H1 (cell line): ENCODE results near the gene TMEM164. TPM values are rescaled to one million over a fixed set of nuclear protein-coding genes. Genes with fewer than 3 reads are reported as not detected.

Experiments
- ASH2L ChIP-seq: fragments of 200-600, 300-600 bp; sonication (generic); IDR thresholded peaks from one replicate; pipeline ENCODE4 v1.7.1; 2017; ENCODE audit warnings: low read length
- BRCA1 ChIP-seq: IDR thresholded peaks from 2 replicates; pipeline ENCODE4 v1.6.1; 2012; ENCODE audit warnings: low read depth, low read length, improper control_type of control experiment
- EGR1 ChIP-seq: IDR thresholded peaks from 2 replicates; pipeline ENCODE4 v1.6.1; 2011; ENCODE audit warnings: low read depth, low read length, borderline replicate concordance
- GTF2F1 ChIP-seq: IDR thresholded peaks from 2 replicates; pipeline ENCODE4 v1.6.1; 2012; ENCODE audit warnings: low read depth, low read length, improper control_type of control experiment, borderline replicate concordance
- HDAC2 ChIP-seq, 2 experiments: fragments of 300-600 bp in 1 of 2; sonication (generic) in 1 of 2; IDR thresholded peaks; 2 replicates each; pipeline ENCODE4 v1.6.1; 2011 to 2012; ENCODE audit warnings: low read depth in 2 of 2, low read length in 2 of 2, mild to moderate bottlenecking in 2 of 2, moderate library complexity in 2 of 2, borderline replicate concordance in 1 of 2, inconsistent platforms in 1 of 2
- POU5F1 ChIP-seq: IDR thresholded peaks from 2 replicates; pipeline ENCODE4 v1.6.1; 2011; ENCODE audit warnings: low read depth, mild to moderate bottlenecking, low read length, moderate library complexity
- RBBP5 ChIP-seq: IDR thresholded peaks from 2 replicates; pipeline ENCODE4 v1.7.1; 2012; ENCODE audit warnings: low read depth, mild to moderate bottlenecking, inconsistent platforms, low read length, moderate library complexity, borderline replicate concordance
- polyA plus RNA-seq, 7 experiments: library from polyadenylated mRNA; depleted of rRNA in 3 of 7; stranded (reverse) in 5 of 7; unstranded in 2 of 7; fragments of >200 nt in 5 of 7; fragments of 200-250 nt in 2 of 7; gene quantifications; 1 replicate in 5 of 7; 2 replicates in 1 of 7; 4 replicates in 1 of 7; pipeline versions ENCODE4 v1.2.1 to v1.2.3, GENCODE V29; 2011 to 2013; ENCODE audit warnings: missing spikeins in 2 of 7, mixed read lengths in 2 of 7
- total RNA-seq: library from RNA; stranded (reverse); fragmentation: NEBNext Ultra II Directional; extraction: Animal tissue kit (Norgen Biotek cat#: 25700); gene quantifications from 2 replicates; pipeline ENCODE4 v1.2.1, GENCODE V29; 2021
- TF ChIP-seq, protein P1 (sequence below): fragments of 300-600 bp; sonication (generic); IDR thresholded peaks from 2 replicates; pipeline ENCODE4 v1.7.1; 2012; ENCODE audit warnings: low read length, moderate library complexity, mild to moderate bottlenecking, inconsistent platforms; ENCODE audit not compliant: insufficient replicate concordance
- TF ChIP-seq, protein P2 (sequence below): IDR thresholded peaks from 2 replicates; pipeline ENCODE4 v1.6.1; 2012; ENCODE audit warnings: inconsistent platforms

The TMEM164 gene
- total and polyA plus RNA-seq, 2 of the 8 experiments (the other 6 are each of a cell fraction or from before 2014, with no cell fraction given): 7.3 to 14.8 TPM

DNA sequence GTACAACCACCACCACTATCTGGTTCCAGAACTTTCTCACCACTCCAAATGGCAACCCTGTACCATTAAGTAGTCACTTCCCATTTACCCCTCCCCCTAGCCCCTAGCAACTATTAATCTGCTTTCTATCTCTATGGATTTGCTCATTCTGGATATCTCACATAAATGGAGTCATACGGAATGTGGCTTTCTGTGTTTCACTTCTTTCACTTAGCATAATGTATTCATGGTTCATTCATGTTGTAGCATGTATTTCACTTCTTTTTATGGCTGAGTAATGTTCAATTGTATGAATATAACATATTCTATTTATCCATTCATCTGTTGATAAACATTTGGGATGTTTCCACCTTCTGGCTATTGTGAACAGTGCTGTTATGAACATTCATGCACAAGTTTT lies 210.3 kb downstream of the TMEM164 start (continued):
- TF ChIP-seq, protein P1, sequence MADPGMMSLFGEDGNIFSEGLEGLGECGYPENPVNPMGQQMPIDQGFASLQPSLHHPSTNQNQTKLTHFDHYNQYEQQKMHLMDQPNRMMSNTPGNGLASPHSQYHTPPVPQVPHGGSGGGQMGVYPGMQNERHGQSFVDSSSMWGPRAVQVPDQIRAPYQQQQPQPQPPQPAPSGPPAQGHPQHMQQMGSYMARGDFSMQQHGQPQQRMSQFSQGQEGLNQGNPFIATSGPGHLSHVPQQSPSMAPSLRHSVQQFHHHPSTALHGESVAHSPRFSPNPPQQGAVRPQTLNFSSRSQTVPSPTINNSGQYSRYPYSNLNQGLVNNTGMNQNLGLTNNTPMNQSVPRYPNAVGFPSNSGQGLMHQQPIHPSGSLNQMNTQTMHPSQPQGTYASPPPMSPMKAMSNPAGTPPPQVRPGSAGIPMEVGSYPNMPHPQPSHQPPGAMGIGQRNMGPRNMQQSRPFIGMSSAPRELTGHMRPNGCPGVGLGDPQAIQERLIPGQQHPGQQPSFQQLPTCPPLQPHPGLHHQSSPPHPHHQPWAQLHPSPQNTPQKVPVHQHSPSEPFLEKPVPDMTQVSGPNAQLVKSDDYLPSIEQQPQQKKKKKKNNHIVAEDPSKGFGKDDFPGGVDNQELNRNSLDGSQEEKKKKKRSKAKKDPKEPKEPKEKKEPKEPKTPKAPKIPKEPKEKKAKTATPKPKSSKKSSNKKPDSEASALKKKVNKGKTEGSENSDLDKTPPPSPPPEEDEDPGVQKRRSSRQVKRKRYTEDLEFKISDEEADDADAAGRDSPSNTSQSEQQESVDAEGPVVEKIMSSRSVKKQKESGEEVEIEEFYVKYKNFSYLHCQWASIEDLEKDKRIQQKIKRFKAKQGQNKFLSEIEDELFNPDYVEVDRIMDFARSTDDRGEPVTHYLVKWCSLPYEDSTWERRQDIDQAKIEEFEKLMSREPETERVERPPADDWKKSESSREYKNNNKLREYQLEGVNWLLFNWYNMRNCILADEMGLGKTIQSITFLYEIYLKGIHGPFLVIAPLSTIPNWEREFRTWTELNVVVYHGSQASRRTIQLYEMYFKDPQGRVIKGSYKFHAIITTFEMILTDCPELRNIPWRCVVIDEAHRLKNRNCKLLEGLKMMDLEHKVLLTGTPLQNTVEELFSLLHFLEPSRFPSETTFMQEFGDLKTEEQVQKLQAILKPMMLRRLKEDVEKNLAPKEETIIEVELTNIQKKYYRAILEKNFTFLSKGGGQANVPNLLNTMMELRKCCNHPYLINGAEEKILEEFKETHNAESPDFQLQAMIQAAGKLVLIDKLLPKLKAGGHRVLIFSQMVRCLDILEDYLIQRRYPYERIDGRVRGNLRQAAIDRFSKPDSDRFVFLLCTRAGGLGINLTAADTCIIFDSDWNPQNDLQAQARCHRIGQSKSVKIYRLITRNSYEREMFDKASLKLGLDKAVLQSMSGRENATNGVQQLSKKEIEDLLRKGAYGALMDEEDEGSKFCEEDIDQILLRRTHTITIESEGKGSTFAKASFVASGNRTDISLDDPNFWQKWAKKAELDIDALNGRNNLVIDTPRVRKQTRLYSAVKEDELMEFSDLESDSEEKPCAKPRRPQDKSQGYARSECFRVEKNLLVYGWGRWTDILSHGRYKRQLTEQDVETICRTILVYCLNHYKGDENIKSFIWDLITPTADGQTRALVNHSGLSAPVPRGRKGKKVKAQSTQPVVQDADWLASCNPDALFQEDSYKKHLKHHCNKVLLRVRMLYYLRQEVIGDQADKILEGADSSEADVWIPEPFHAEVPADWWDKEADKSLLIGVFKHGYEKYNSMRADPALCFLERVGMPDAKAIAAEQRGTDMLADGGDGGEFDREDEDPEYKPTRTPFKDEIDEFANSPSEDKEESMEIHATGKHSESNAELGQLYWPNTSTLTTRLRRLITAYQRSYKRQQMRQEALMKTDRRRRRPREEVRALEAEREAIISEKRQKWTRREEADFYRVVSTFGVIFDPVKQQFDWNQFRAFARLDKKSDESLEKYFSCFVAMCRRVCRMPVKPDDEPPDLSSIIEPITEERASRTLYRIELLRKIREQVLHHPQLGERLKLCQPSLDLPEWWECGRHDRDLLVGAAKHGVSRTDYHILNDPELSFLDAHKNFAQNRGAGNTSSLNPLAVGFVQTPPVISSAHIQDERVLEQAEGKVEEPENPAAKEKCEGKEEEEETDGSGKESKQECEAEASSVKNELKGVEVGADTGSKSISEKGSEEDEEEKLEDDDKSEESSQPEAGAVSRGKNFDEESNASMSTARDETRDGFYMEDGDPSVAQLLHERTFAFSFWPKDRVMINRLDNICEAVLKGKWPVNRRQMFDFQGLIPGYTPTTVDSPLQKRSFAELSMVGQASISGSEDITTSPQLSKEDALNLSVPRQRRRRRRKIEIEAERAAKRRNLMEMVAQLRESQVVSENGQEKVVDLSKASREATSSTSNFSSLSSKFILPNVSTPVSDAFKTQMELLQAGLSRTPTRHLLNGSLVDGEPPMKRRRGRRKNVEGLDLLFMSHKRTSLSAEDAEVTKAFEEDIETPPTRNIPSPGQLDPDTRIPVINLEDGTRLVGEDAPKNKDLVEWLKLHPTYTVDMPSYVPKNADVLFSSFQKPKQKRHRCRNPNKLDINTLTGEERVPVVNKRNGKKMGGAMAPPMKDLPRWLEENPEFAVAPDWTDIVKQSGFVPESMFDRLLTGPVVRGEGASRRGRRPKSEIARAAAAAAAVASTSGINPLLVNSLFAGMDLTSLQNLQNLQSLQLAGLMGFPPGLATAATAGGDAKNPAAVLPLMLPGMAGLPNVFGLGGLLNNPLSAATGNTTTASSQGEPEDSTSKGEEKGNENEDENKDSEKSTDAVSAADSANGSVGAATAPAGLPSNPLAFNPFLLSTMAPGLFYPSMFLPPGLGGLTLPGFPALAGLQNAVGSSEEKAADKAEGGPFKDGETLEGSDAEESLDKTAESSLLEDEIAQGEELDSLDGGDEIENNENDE: no peak
- TF ChIP-seq EGR1 (no peak), RBBP5 (no peak), POU5F1 (no peak), BRCA1 (no peak), GTF2F1 (no peak), ASH2L (no peak), HDAC2 (IDR thresholded peaks at IDR 0.05; ENCODE audit: borderline replicate concordance in 1 of 2, low read depth in 2 of 2, low read length in 2 of 2) (no peak)
- TF ChIP-seq, protein P2, sequence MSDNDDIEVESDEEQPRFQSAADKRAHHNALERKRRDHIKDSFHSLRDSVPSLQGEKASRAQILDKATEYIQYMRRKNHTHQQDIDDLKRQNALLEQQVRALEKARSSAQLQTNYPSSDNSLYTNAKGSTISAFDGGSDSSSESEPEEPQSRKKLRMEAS: no peak
- TF ChIP-seq, all 59 proteins: peak for 0
